Amniotic epithelial cell (primary cell): ENCODE data around the gene OTOG.

Experiments
- DNase-seq: peaks from one replicate; pipeline ENCODE4 v3.0.0-alpha.2; 2010; ENCODE audit warnings: low read depth

The OTOG gene, protein sequence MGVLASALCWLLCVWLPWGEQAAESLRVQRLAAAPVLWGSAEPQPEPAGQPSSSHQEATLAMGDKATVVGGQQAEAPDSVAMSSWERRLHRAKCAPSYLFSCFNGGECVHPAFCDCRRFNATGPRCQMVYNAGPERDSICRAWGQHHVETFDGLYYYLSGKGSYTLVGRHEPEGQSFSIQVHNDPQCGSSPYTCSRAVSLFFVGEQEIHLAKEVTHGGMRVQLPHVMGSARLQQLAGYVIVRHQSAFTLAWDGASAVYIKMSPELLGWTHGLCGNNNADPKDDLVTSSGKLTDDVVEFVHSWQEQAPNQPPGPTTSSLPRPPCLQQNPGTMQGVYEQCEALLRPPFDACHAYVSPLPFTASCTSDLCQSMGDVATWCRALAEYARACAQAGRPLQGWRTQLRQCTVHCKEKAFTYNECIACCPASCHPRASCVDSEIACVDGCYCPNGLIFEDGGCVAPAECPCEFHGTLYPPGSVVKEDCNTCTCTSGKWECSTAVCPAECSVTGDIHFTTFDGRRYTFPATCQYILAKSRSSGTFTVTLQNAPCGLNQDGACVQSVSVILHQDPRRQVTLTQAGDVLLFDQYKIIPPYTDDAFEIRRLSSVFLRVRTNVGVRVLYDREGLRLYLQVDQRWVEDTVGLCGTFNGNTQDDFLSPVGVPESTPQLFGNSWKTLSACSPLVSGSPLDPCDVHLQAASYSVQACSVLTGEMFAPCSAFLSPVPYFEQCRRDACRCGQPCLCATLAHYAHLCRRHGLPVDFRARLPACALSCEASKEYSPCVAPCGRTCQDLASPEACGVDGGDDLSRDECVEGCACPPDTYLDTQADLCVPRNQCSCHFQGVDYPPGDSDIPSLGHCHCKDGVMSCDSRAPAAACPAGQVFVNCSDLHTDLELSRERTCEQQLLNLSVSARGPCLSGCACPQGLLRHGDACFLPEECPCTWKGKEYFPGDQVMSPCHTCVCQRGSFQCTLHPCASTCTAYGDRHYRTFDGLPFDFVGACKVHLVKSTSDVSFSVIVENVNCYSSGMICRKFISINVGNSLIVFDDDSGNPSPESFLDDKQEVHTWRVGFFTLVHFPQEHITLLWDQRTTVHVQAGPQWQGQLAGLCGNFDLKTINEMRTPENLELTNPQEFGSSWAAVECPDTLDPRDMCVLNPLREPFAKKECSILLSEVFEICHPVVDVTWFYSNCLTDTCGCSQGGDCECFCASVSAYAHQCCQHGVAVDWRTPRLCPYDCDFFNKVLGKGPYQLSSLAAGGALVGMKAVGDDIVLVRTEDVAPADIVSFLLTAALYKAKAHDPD (N-terminal part only)

GRCh38 chr11:17547051-17547577 lies at the start of gene OTOG:
Gene OTOG, plus strand, starts transcription at chr11:17547259. Its CDS starts 114 bp downstream, at chr11:17547373.
- DNase-seq: no peak

DNA sequence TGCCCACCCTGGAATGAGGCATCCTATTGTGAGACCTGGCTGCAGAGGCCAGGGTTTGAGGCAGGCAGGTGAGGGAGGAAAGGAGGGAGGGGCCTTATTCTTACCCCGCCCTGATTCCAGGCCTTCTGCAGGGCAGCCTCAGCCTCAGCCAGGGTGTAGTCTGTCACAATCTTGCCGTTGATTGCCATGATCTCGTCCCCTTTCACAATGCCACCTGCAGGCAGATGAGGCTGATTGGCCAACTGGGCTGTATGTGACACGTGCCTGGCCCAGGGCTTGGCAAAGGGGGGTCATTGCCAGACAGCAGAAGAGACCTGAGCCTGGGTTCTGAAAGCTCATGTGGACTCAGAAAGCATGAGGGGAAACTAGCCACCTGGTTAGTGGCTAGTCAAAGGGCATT lies 49.0 kb upstream of the OTOG start:
- no peak for DNase-seq

GRCh38 chr11:17498475-17498874 lies 48.6 kb upstream of the OTOG start:
- DNase-seq: no peak

DNA sequence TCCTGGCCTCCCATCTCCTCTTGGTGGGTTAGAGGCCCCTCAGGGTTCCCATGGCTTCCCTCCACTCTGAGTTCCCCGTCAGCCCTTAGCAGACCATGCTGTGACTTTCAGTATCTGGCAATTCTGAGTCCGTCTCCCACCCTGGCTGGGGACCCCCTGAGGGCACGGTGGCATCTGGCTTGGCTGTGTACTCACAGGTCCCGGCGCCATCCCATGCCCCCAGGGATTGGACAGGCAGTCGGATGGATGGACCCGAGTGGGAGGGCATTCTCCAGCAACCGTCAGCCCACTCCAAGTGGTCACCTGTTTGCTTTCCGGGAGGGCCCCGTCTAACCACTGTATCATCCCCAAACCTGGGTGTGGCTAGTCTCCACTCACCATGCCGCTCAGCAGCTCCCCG lies 46.4 kb upstream of the OTOG start:
- DNase-seq: no peak

- no peak for DNase-seq
These were observed 44.4 kb upstream of the OTOG start for GRCh38 chr11:17502630-17503029.

DNA sequence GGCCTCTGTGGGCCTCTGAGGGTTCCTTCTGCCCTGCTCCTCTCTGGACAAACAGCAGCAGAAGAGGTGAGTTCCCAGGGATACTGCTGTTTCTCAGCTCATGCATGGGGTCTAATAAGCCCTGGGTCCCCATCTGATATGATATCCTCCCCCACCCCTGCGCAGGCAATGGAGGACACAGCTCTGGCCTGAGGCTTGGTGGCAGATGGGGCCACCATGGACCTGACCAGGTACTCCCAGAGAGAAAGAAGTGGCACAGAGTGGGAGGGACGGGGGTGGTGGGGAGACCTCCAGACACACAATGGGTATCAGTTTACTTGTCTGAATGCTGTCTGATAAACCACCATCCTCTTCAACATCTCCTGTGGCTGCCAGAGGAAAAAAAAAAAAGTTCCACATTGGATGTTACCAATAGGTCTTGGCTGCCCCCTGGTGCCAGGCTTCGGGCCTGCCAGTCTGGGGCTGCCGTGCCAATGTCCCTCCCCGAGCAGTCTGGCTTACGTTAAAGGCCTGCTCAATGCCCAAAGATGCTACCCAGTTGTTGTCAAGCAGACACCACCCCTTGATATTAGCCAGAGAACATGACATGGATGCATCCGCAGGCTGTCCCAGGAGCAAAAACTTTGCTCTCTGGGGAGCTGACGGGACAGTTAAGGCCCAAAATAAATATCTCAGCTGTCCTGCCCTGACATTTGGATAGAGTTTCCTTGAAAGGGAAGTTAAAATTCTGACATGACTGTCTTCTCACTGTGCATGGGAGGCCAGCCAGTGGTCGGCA lies 42.5 kb upstream of the OTOG start:
- peak; percentile 47 for DNase-seq

- DNase-seq: no peak
These were observed 41.9 kb upstream of the OTOG start for GRCh38 chr11:17505146-17505545.

DNA sequence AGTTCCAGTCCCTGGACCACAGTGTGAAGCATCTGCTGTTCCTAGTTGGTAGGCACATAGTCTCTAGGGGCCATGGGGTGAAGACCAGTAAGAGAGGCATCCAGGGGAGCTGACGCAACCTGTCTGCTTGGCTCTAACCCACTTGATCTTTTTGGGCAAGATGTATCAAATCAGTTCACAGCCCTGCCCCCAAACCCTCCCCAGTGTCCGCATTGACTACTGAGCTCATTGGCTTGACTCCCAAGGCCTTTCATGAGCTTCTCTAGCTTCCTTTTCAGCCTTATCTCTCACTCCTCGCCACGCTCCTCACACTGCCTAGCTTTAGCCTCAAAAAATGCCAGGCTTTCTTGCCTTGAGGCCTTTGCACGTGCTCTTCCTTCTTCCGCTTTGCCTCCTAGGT lies 40.7 kb upstream of the OTOG start:
- DNase-seq: no peak

- no peak for DNase-seq
These were observed 40.1 kb upstream of the OTOG start for GRCh38 chr11:17506942-17507341.

DNA sequence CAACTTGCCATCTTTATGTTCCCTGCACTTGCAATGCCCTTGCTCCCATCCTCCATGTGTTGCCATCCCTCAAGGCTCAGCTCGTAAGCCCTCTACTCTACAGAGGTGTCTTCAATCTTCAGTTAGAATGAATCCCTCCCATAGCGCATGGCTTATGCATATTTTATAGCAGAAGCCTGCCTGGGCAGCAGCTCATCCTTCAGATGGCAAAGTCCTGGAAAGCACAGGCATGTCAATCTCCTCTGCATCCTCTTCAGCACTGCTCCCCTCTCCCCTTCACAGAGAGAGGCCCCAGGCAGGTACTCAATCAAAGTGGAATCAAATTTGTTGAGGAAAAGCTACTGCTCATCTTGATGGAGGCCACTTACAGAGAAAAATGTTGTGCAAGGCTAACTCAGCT lies 39.3 kb upstream of the OTOG start:
- no peak for DNase-seq

DNA sequence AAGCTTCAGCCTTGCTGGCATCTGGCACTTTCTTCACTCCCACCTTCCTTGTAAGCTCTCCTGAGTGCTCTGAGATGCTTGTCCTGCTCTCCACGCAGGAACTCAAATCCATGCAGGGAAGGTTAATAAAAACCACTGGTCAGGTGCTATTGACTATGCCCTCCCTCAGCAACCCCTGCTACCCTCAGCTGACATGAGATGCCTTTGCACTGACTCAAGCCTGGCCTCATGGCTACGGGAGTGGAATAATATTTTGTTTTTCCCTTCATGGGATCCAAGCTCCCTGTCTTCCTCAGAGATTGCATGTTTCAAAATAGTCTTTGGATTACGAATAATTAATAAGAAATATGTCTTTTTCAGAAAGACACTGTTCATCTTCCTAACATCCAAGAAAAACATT lies 38.8 kb upstream of the OTOG start:
- DNase-seq: peak; percentile 28

GRCh38 chr11:17508791-17509190 lies 38.3 kb upstream of the OTOG start:
- DNase-seq: no peak

GRCh38 chr11:17510507-17511206 lies 36.4 kb upstream of the OTOG start:
- DNase-seq: no peak

GRCh38 chr11:17511571-17511970 lies 35.5 kb upstream of the OTOG start:
- DNase-seq: no peak

GRCh38 chr11:17512101-17512500 lies 35.0 kb upstream of the OTOG start:
- DNase-seq: no peak

GRCh38 chr11:17513853-17514252 lies 33.2 kb upstream of the OTOG start:
- DNase-seq: peak; percentile 74

DNA sequence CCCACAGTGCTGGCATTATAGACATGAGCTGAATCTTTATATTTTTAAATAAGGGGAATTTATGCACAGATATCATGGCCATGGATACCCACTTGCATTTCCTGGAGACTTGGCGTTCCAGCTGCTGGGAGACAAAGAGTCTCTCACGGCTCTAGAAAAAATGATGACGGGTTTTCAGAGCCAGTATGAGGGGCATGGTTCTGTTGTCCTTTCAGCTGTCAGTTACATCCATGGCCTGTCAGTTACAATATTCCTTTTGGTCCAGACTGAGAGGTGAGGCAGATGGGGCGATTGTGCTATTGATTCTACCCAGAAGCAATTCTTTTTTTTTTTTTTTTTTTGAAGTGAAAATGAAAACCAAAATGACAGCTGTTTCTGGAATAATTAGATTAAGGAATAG lies 32.6 kb upstream of the OTOG start:
- DNase-seq: no peak

DNA sequence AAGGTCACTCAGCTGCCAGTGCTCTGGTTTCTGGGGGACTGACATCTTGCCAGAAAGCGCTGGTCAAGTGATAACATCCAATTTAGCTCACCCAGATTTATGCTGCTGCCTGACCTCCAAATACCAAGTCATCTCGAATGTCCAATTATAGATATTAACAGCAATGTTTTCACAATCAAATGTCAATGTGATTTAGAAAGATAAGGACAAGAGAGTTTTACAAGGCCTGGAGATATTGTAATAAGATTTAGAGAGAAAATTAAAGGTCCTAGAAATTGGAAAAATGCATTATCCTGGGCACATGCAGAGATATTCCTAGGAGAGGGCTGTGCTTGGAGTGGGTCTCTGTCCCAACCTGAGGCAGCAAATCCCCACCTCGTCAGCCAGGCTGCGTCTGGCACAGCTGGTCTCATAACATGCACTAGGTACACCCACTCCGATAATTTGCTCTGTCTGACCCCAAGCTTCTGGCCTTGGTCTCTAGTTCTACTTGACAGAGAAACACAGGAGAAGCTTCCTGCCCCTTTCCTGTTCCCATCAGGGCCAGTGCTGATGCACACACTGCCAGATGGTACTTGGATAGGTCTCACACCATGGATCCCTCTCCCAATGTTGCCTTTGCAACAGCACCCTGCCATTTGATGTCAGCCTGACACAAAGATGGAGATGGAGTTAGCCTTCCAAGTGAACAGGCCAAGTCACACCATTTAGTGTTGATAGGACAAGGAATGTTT lies 31.4 kb upstream of the OTOG start:
- no peak for DNase-seq

DNA sequence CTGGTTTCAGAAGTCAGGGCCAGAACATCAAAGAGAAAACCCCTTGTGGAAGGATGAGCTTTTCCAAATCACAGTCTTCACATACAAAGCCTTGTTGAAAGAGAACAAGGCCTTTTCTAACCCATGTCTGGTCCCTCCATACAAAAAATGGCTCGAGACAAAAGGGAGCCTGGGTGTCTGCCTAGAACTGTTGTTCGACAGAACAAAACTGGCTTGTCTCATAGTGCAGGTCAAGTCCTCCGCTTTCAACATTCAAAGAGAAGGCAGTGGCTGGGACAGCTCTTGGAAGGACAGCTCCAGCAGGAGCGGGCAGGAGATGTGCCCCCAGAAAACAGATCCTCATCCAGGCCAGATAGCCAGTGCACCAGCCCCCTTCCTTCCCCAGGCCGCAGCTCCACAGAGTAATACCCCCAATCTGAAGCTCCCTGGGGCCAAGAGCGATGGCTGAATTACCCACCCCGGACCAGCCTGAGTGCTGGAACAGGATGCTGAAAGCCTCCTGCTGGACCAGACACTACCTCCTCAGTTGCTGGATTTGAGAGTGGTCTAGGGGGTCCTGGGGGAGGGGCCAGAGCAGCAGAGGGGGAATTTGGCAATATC lies 30.4 kb upstream of the OTOG start:
- DNase-seq: no peak

DNA sequence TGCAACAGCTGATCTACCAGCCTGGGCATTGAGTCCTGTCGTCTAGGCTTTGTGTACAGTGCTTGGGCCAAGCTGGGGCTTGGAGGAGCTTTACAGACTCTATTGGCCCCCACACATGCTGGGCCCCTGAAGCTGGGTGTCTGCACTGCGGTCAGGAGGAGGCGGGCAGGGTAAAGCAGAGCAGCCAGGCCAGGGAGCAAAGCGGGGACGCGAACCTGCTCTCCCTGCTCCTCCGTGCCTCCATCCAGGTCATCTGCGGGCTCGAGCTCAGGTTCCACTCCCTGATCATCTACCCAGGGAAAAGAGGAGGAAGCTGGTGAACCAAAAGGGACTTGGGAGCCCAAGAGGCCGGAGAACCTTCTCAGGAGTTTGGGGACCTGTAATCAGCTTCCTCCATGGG lies 29.9 kb upstream of the OTOG start:
- no peak for DNase-seq
